ENCODE measurements around the gene CALM3. TPM values are rescaled to one million over a fixed set of nuclear protein-coding genes. Genes with fewer than 3 reads are reported as not detected.

The CALM3 gene
- total and polyA plus RNA-seq, 2 experiments from 2014 or later, result 148 to 215 TPM

DNA sequence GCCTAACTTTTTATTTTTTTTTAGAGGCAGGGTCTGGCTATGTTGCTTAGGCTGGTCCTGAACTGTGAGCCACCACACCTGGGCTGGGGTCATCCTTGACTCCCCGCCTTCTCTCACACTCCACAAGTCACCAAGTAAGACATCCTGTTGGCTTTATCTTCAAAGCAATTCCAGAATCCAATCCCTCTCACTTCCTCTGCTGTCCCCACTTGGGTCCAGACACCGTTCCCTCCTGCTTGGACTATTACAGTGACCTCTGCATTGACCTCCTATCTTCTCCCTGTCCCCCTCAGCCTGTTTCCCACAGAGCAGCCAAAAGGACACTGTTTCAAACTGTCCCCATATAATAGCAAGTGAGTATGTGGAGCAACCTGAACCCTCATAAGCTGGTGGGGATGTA lies 39.5 kb downstream of the CALM3 start:
- Mint-ChIP-seq H3K36me3 (ENCODE audit: low read depth) (no peaks in the 10 kb centered on the region), H3K27me3 (ENCODE audit: insufficient read depth, low read depth, poor library complexity) (peaks cover 24% of the 10 kb centered on the region), H3K4me1 (peaks cover 3% of the 10 kb centered on the region; the same call in 1 of the 3 replicates), H3K27ac (no peak overlapping the region), H3K4me3 (peak overlapping the region; percentile 49; the same call in 1 of the 3 replicates), H3K9me3 (no peaks in the 10 kb centered on the region; the same call in 2 of the 3 replicates)
- no peak overlapping the region for H3K27ac ChIP-seq (ENCODE audit: low read depth)
- no peaks in the 10 kb centered on the region for H3K9me2 ChIP-seq (ENCODE audit: insufficient read depth)
- peaks cover 77% of the 10 kb centered on the region for H3K27me3 ChIP-seq (ENCODE audit: insufficient read depth)
- TF ChIP-seq ETS1 (IDR thresholded peaks at IDR 0.05) (no peak), EZH2phosphoT487 (IDR thresholded peaks at IDR 0.05; ENCODE audit: unreplicated experiment) (no peak), ZNF114 (CRISPR knock-in tag; IDR thresholded peaks at IDR 0.05) (no peak), NANOG (IDR thresholded peaks at IDR 0.05; ENCODE audit: borderline replicate concordance) (no peak), CREB1 (CRISPR knock-in tag; IDR thresholded peaks at IDR 0.05; ENCODE audit: low read depth) (no peak), ZNF331 (CRISPR knock-in tag; IDR thresholded peaks at IDR 0.05; ENCODE audit: low read depth) (no peak), JUNB (IDR thresholded peaks at IDR 0.05; ENCODE audit: unreplicated experiment) (no peak), REST (IDR thresholded peaks at IDR 0.05; ENCODE audit: unreplicated experiment) (no peak), EZH2 (IDR thresholded peaks at IDR 0.05; ENCODE audit: low read depth, unreplicated experiment) (no peak), CTCF (conservative IDR thresholded peaks at IDR 0.05; ENCODE audit: low read depth in 2 of 2) (no peak), STAT1 (IDR thresholded peaks at IDR 0.05; ENCODE audit: unreplicated experiment) (no peak), POLR2AphosphoS5 (IDR thresholded peaks at IDR 0.05; ENCODE audit: low read depth) (no peak)
- TF ChIP-seq, protein P1, sequence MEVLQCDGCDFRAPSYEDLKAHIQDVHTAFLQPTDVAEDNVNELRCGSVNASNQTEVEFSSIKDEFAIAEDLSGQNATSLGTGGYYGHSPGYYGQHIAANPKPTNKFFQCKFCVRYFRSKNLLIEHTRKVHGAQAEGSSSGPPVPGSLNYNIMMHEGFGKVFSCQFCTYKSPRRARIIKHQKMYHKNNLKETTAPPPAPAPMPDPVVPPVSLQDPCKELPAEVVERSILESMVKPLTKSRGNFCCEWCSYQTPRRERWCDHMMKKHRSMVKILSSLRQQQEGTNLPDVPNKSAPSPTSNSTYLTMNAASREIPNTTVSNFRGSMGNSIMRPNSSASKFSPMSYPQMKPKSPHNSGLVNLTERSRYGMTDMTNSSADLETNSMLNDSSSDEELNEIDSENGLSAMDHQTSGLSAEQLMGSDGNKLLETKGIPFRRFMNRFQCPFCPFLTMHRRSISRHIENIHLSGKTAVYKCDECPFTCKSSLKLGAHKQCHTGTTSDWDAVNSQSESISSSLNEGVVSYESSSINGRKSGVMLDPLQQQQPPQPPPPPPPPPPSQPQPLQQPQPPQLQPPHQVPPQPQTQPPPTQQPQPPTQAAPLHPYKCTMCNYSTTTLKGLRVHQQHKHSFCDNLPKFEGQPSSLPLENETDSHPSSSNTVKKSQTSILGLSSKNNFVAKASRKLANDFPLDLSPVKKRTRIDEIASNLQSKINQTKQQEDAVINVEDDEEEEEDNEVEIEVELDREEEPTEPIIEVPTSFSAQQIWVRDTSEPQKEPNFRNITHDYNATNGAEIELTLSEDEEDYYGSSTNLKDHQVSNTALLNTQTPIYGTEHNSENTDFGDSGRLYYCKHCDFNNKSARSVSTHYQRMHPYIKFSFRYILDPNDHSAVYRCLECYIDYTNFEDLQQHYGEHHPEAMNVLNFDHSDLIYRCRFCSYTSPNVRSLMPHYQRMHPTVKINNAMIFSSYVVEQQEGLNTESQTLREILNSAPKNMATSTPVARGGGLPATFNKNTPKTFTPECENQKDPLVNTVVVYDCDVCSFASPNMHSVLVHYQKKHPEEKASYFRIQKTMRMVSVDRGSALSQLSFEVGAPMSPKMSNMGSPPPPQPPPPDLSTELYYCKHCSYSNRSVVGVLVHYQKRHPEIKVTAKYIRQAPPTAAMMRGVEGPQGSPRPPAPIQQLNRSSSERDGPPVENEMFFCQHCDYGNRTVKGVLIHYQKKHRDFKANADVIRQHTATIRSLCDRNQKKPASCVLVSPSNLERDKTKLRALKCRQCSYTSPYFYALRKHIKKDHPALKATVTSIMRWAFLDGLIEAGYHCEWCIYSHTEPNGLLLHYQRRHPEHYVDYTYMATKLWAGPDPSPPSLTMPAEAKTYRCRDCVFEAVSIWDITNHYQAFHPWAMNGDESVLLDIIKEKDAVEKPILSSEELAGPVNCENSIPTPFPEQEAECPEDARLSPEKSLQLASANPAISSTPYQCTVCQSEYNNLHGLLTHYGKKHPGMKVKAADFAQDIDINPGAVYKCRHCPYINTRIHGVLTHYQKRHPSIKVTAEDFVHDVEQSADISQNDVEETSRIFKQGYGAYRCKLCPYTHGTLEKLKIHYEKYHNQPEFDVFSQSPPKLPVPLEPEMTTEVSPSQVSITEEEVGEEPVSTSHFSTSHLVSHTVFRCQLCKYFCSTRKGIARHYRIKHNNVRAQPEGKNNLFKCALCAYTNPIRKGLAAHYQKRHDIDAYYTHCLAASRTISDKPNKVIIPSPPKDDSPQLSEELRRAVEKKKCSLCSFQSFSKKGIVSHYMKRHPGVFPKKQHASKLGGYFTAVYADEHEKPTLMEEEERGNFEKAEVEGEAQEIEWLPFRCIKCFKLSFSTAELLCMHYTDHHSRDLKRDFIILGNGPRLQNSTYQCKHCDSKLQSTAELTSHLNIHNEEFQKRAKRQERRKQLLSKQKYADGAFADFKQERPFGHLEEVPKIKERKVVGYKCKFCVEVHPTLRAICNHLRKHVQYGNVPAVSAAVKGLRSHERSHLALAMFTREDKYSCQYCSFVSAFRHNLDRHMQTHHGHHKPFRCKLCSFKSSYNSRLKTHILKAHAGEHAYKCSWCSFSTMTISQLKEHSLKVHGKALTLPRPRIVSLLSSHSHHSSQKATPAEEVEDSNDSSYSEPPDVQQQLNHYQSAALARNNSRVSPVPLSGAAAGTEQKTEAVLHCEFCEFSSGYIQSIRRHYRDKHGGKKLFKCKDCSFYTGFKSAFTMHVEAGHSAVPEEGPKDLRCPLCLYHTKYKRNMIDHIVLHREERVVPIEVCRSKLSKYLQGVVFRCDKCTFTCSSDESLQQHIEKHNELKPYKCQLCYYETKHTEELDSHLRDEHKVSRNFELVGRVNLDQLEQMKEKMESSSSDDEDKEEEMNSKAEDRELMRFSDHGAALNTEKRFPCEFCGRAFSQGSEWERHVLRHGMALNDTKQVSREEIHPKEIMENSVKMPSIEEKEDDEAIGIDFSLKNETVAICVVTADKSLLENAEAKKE (CRISPR knock-in tag; IDR thresholded peaks at IDR 0.05), result no peak
- peaks cover 15% of the 10 kb centered on the region; the same call in 1 of the 2 replicates for H3K4me1 ChIP-seq (ENCODE audit: insufficient read depth)
- peaks cover 12% of the 10 kb centered on the region; the same call in 1 of the 2 replicates for H3F3A ChIP-seq (replicated peaks; ENCODE audit: low read depth)
- no peaks in the 10 kb centered on the region for H3K36me3 ChIP-seq (ENCODE audit: insufficient read depth)
- H4K20me1 ChIP-seq (replicated peaks; ENCODE audit: insufficient read depth), result no peaks in the 10 kb centered on the region
- no peak for ATAC-seq
- no peak for DNase-seq (ENCODE audit: low spot score)
- H3K4me3 ChIP-seq, result no peak overlapping the region
- H3K79me2 ChIP-seq (replicated peaks; ENCODE audit: insufficient read depth), result no peaks in the 10 kb centered on the region
- no peak overlapping the region for H2AFZ ChIP-seq
- H3K4me2 ChIP-seq, result no peak overlapping the region

All from GM23338 (cell line).